ENCODE results near the gene SCYL1. TPM values are rescaled to one million over a fixed set of nuclear protein-coding genes. Genes with fewer than 3 reads are reported as not detected.

Gene SCYL1
- total RNA-seq, 1 donor, result 109 TPM

DNA sequence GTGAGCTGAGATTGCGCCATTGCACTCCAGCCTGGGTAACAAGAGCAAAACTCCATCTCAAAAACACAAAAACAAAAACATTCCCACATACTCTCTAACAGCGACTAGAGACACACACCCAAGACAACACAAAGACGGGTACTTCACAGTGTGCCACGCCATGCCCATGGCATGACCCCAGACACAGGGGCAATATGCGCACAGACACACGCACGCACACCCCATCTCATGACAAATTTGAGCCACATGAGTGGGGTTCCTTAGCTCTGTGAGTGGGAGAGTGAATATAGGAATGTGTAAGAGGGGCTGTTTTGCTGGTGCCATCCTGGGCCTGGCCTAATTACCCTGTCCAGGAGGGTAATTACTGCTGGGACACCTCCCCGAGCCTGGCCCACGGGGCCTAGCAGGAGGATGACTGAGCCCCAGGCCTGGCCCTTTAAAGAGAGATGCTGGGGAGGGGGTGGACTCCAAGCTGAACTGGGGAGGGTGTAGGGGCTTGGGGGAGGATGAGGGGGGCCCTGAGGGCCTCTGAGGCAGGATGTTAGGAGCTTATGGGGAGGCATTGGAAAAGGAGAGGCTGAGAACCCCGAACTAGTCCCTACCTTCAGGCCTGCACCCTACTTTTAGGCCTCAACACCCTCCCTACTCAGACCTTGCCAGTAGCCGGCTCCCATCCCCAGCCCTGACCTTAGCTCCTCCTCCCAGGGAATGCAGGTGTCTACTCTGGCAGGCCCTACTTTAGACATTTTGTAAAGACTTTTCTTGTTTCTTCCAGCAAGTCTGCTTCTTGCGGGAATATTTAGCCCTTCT lies 31.8 kb downstream of the SCYL1 start:
- TF ChIP-seq, protein P1, sequence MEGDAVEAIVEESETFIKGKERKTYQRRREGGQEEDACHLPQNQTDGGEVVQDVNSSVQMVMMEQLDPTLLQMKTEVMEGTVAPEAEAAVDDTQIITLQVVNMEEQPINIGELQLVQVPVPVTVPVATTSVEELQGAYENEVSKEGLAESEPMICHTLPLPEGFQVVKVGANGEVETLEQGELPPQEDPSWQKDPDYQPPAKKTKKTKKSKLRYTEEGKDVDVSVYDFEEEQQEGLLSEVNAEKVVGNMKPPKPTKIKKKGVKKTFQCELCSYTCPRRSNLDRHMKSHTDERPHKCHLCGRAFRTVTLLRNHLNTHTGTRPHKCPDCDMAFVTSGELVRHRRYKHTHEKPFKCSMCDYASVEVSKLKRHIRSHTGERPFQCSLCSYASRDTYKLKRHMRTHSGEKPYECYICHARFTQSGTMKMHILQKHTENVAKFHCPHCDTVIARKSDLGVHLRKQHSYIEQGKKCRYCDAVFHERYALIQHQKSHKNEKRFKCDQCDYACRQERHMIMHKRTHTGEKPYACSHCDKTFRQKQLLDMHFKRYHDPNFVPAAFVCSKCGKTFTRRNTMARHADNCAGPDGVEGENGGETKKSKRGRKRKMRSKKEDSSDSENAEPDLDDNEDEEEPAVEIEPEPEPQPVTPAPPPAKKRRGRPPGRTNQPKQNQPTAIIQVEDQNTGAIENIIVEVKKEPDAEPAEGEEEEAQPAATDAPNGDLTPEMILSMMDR (IDR thresholded peaks at IDR 0.05; ENCODE audit: extremely low read depth, low read depth, low read length), result no peak
- H3K27ac ChIP-seq (ENCODE audit: low read depth, low read length), result peak overlapping the region; percentile 73

DNA sequence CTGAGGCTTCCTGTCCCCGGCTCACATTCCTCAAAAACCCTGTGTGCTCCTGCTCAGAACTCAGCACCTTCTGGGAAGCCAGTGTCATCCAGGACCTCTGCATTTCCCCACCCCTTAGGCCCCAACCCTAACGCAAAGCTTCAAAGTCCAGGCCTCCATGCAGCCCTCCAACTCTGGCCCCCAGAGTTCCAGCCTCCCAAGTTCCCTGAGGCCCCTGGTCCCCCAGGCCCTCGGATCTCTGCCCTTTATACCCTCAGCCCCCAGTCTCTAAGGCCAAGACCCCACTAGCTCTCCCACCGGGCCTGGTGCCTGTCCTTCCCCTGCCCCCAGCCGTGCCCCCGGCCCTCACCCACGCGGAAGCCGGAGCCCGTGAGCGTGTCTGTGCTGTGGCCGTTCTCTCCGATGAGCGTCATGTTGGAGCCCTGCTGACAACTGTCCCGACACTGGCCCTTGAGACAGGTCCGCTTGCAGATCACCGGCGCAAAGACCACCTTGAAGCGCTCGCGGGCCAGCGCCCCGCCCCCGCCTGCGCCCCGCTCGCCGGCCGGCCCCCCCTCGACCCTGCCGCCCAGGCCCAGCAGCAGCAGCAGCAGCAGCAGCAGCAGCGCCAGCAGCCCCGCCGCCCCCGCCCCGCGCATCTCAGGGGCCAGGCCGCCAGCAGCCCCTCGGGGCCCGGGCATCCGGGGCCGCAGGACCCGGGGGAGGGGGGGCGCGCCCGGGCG lies 32.6 kb downstream of the SCYL1 start:
- Histone ChIP-seq H3K27ac (ENCODE audit: low read depth, low read length) (peak overlapping the region; percentile 73), H3K4me3 (ENCODE audit: insufficient read depth, low read length) (peak overlapping the region; percentile 82), H3K79me2 (ENCODE audit: insufficient read depth, low read length) (peaks cover 41% of the 10 kb centered on the region), H2AFZ (ENCODE audit: low read length) (no peak overlapping the region), H3K4me2 (ENCODE audit: insufficient read depth, low read length) (peak overlapping the region; percentile 84), H3K27me3 (ENCODE audit: insufficient read depth, low read length) (no peaks in the 10 kb centered on the region), H3K36me3 (ENCODE audit: insufficient read depth, low read length) (peaks cover 6% of the 10 kb centered on the region), H3K4me1 (ENCODE audit: insufficient read depth, low read length) (peaks cover 50% of the 10 kb centered on the region), H4K20me1 (ENCODE audit: insufficient read depth, low read length) (peaks cover 22% of the 10 kb centered on the region), H3K9me3 (ENCODE audit: low read depth, low read length) (no peaks in the 10 kb centered on the region)
- TF ChIP-seq, protein P1 (IDR thresholded peaks at IDR 0.05; ENCODE audit: extremely low read depth, low read depth, low read length), result no peak
- DNase-seq (ENCODE audit: insufficient read length, low spot score, missing footprints), result no peak

More for the DNA sequence above, 31.8 kb downstream of the SCYL1 start:
- H3K4me3 ChIP-seq (ENCODE audit: insufficient read depth, low read length), result peak overlapping the region; percentile 82
- no peak overlapping the region for H2AFZ ChIP-seq (ENCODE audit: low read length)
- DNase-seq (ENCODE audit: insufficient read length, low spot score, missing footprints), result peak; percentile 89
- peaks cover 29% of the 10 kb centered on the region for H4K20me1 ChIP-seq (ENCODE audit: insufficient read depth, low read length)
- H3K4me2 ChIP-seq (ENCODE audit: insufficient read depth, low read length), result peak overlapping the region; percentile 84
- peaks cover 41% of the 10 kb centered on the region for H3K79me2 ChIP-seq (ENCODE audit: insufficient read depth, low read length)
- H3K36me3 ChIP-seq (ENCODE audit: insufficient read depth, low read length), result peaks cover 12% of the 10 kb centered on the region
- H3K4me1 ChIP-seq (ENCODE audit: insufficient read depth, low read length), result peaks cover 50% of the 10 kb centered on the region
- H3K27me3 ChIP-seq (ENCODE audit: insufficient read depth, low read length), result no peaks in the 10 kb centered on the region
- no peaks in the 10 kb centered on the region for H3K9me3 ChIP-seq (ENCODE audit: low read depth, low read length)

DNA sequence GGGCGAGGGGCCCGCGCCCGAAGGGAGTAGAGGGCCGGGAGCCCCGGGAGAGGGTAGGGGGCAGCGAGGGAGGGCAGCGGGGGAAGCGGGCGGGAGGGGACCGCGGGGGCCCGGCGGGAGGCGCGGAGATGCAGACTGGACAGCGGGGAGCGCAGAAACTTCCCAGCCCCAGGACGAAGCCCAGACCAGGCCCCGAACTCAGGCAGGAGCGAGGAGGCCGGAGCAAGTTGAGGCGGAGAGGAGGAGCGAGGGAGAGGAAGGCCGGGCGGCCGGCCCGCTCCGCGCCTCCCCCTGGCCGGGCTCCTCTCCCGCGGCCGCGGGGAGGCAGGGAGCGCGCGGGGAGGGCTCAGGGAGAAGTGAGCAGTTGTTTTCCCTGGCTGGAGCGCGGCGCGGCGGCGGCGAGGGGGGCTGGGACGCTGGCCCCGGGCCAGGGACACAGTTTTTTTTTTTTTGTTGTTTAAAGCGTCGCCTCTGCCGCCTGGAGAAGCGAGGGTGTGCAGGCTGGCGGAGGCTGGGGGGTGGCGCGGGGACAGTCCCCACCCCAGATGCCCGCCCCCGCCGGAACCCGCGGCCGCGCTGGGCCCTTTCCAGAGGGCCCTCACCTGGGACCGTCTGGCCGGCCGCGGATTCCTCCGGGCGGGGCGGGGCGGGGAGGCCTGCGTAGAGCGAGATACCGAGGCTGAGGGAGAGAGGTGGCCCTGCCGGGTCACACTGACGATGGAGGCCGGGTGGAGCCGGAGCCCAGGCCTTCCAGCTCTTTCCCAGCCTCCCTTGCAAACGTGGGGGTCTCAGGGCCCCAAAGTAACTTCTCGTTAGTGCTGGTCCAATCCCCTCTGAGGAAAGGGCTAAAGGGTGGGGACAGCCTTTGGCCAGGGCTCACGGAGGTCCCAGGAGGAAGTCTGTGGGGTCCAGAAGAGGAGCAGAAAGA lies 33.4 kb downstream of the SCYL1 start, which contains the start of gene LTBP3:
TSS of gene LTBP3 (minus strand) at position 358 of the 928 bp plus-strand sequence. CDS start 400 bp downstream, outside the sequence.
- TF ChIP-seq, protein P1 (IDR thresholded peaks at IDR 0.05; ENCODE audit: extremely low read depth, low read depth, low read length), result no peak
- Histone ChIP-seq H3K4me3 (ENCODE audit: insufficient read depth, low read length) (peak within 1 kb of the TSS; percentile 82), H3K36me3 (ENCODE audit: insufficient read depth, low read length) (no peaks in the 10 kb centered on the region), H4K20me1 (ENCODE audit: insufficient read depth, low read length) (peaks cover 19% of the 10 kb centered on the region), H2AFZ (ENCODE audit: low read length) (peak within 1 kb of the TSS; percentile 75), H3K79me2 (ENCODE audit: insufficient read depth, low read length) (peaks cover 37% of the 10 kb centered on the region), H3K4me1 (ENCODE audit: insufficient read depth, low read length) (peaks cover 50% of the 10 kb centered on the region), H3K4me2 (ENCODE audit: insufficient read depth, low read length) (peak within 1 kb of the TSS; percentile 84), H3K9me3 (ENCODE audit: low read depth, low read length) (no peaks in the 10 kb centered on the region), H3K27ac (ENCODE audit: low read depth, low read length) (peak within 1 kb of the TSS; percentile 86), H3K27me3 (ENCODE audit: insufficient read depth, low read length) (no peaks in the 10 kb centered on the region)
- peak; percentile 100 for DNase-seq (ENCODE audit: insufficient read length, low spot score, missing footprints)

All from osteoblast (primary cell).